ENCODE results near the gene FARP2. TPM values are rescaled to one million over a fixed set of nuclear protein-coding genes. Genes with fewer than 3 reads are reported as not detected.

Gene FARP2
- total RNA-seq, 1 donor from 2014 or later = 65.0 TPM

DNA sequence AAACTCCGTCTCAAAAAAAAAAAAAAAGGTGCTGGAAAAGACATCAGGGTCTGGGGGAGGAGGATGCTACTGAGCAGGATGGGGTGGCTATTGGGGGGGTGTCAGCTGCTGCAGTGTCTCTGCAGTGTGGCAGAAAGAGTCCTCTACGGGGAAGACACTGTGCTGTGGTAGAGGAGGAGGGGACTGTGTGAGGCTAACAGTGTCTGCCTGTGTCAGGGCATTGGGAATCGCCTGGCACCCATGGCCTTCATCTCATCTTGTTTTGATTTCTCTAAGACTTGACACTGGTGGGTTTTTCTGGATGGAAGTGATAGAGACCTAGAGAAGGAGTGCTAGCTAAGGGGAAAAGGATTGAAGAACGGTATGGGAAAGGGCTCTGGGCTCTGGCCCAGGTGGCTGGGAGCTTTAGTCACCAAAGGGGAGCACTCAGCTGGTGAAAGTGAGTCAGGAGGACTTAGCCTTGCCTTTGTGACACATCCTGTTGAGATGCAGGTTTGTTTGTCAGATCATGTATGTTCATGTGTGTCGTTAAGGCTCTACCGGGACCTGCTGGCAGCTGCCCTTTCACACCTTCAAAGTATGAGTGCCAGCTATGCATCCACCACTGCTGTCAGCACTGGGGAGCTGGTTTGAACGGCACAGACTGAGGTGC lies 58.0 kb downstream of the FARP2 start:
- Histone ChIP-seq H3K4me2 (ENCODE audit: low read length) (no peak overlapping the region), H2AFZ (ENCODE audit: low read depth, low read length) (no peak overlapping the region), H3K27me3 (ENCODE audit: insufficient read depth, low read length) (no peaks in the 10 kb centered on the region), H3K79me2 (ENCODE audit: insufficient read depth, low read length) (no peaks in the 10 kb centered on the region), H4K20me1 (ENCODE audit: insufficient read depth, low read length) (peaks cover 16% of the 10 kb centered on the region), H3K9me3 (ENCODE audit: insufficient read depth, low read depth, low read length) (no peaks in the 10 kb centered on the region), H3K9ac (ENCODE audit: low read length) (no peak overlapping the region), H3K27ac (ENCODE audit: low read depth, low read length) (no peak overlapping the region), H3K4me1 (ENCODE audit: insufficient read depth, low read length) (peaks cover 31% of the 10 kb centered on the region), H3K36me3 (ENCODE audit: insufficient read depth, low read length) (peaks cover 10% of the 10 kb centered on the region), H3K4me3 (ENCODE audit: insufficient read depth, low read depth, low read length) (no peak overlapping the region)
- no peaks in the 10 kb centered on the region for H3K27me3 Mint-ChIP-seq (ENCODE audit: low read depth, unreplicated experiment)
- TF ChIP-seq, protein P1, sequence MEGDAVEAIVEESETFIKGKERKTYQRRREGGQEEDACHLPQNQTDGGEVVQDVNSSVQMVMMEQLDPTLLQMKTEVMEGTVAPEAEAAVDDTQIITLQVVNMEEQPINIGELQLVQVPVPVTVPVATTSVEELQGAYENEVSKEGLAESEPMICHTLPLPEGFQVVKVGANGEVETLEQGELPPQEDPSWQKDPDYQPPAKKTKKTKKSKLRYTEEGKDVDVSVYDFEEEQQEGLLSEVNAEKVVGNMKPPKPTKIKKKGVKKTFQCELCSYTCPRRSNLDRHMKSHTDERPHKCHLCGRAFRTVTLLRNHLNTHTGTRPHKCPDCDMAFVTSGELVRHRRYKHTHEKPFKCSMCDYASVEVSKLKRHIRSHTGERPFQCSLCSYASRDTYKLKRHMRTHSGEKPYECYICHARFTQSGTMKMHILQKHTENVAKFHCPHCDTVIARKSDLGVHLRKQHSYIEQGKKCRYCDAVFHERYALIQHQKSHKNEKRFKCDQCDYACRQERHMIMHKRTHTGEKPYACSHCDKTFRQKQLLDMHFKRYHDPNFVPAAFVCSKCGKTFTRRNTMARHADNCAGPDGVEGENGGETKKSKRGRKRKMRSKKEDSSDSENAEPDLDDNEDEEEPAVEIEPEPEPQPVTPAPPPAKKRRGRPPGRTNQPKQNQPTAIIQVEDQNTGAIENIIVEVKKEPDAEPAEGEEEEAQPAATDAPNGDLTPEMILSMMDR (IDR thresholded peaks at IDR 0.05; ENCODE audit: insufficient read depth, low read depth, low read length) = no peak
- no peak for TF ChIP-seq EZH2 (IDR thresholded peaks at IDR 0.05; ENCODE audit: insufficient read depth, low read length)
- H3K27ac Mint-ChIP-seq (ENCODE audit: unreplicated experiment) = no peak overlapping the region
- H3K4me1 Mint-ChIP-seq (ENCODE audit: low read depth, unreplicated experiment) = peaks cover 5% of the 10 kb centered on the region
- H3K9me3 Mint-ChIP-seq (ENCODE audit: unreplicated experiment) = no peaks in the 10 kb centered on the region
- FAIRE-seq (no peak), DNase-seq (ENCODE audit: low read depth) (peak; percentile 41)
- H3K36me3 Mint-ChIP-seq (ENCODE audit: low read depth, unreplicated experiment) = peaks cover 31% of the 10 kb centered on the region
- H3K4me3 Mint-ChIP-seq (ENCODE audit: unreplicated experiment) = peak overlapping the region; percentile 31

- Histone ChIP-seq H3K4me1 (ENCODE audit: insufficient read depth, low read length) (peaks cover 30% of the 10 kb centered on the region), H3K27ac (ENCODE audit: low read depth, low read length) (no peak overlapping the region), H3K9ac (ENCODE audit: low read length) (no peak overlapping the region), H3K36me3 (ENCODE audit: insufficient read depth, low read length) (peaks cover 10% of the 10 kb centered on the region), H4K20me1 (ENCODE audit: insufficient read depth, low read length) (peaks cover 16% of the 10 kb centered on the region), H2AFZ (ENCODE audit: low read depth, low read length) (no peak overlapping the region), H3K4me3 (ENCODE audit: insufficient read depth, low read depth, low read length) (no peak overlapping the region), H3K27me3 (ENCODE audit: insufficient read depth, low read length) (no peaks in the 10 kb centered on the region), H3K79me2 (ENCODE audit: insufficient read depth, low read length) (no peaks in the 10 kb centered on the region), H3K4me2 (ENCODE audit: low read length) (no peak overlapping the region), H3K9me3 (ENCODE audit: insufficient read depth, low read depth, low read length) (no peaks in the 10 kb centered on the region)
- TF ChIP-seq EZH2 (IDR thresholded peaks at IDR 0.05; ENCODE audit: insufficient read depth, low read length) = no peak
- TF ChIP-seq, protein P1 (IDR thresholded peaks at IDR 0.05; ENCODE audit: insufficient read depth, low read depth, low read length) = no peak
- H3K27ac Mint-ChIP-seq (ENCODE audit: unreplicated experiment) = no peak overlapping the region
- H3K36me3 Mint-ChIP-seq (ENCODE audit: low read depth, unreplicated experiment) = peaks cover 27% of the 10 kb centered on the region
- H3K4me3 Mint-ChIP-seq (ENCODE audit: unreplicated experiment) = no peak overlapping the region
- FAIRE-seq (no peak), DNase-seq (ENCODE audit: low read depth) (no peak)
- no peaks in the 10 kb centered on the region for H3K27me3 Mint-ChIP-seq (ENCODE audit: low read depth, unreplicated experiment)
- H3K4me1 Mint-ChIP-seq (ENCODE audit: low read depth, unreplicated experiment) = peaks cover 5% of the 10 kb centered on the region
- no peaks in the 10 kb centered on the region for H3K9me3 Mint-ChIP-seq (ENCODE audit: unreplicated experiment)
Measured at GRCh38 chr2:241415196-241415595, 59.1 kb downstream of the FARP2 start.

- H3K27me3 Mint-ChIP-seq (ENCODE audit: low read depth, unreplicated experiment) = no peaks in the 10 kb centered on the region
- FAIRE-seq (no peak), DNase-seq (ENCODE audit: low read depth) (no peak)
- H3K4me3 Mint-ChIP-seq (ENCODE audit: unreplicated experiment) = no peak overlapping the region
- no peak overlapping the region for H3K9ac ChIP-seq (ENCODE audit: low read length)
- H4K20me1 ChIP-seq (ENCODE audit: insufficient read depth, low read length) = peaks cover 16% of the 10 kb centered on the region
- H3K9me3 Mint-ChIP-seq (ENCODE audit: unreplicated experiment) = peaks cover 2% of the 10 kb centered on the region
- H3K27me3 ChIP-seq (ENCODE audit: insufficient read depth, low read length) = no peaks in the 10 kb centered on the region
- H3K9me3 ChIP-seq (ENCODE audit: insufficient read depth, low read depth, low read length) = no peaks in the 10 kb centered on the region
- H3K4me3 ChIP-seq (ENCODE audit: insufficient read depth, low read depth, low read length) = no peak overlapping the region
- TF ChIP-seq, protein P1 (IDR thresholded peaks at IDR 0.05; ENCODE audit: insufficient read depth, low read depth, low read length) = no peak
- TF ChIP-seq EZH2 (IDR thresholded peaks at IDR 0.05; ENCODE audit: insufficient read depth, low read length) = no peak
- H3K4me1 ChIP-seq (ENCODE audit: insufficient read depth, low read length) = peaks cover 6% of the 10 kb centered on the region
- H3K36me3 ChIP-seq (ENCODE audit: insufficient read depth, low read length) = peaks cover 7% of the 10 kb centered on the region
- peaks cover 2% of the 10 kb centered on the region for H3K4me1 Mint-ChIP-seq (ENCODE audit: low read depth, unreplicated experiment)
- peaks cover 35% of the 10 kb centered on the region for H3K36me3 Mint-ChIP-seq (ENCODE audit: low read depth, unreplicated experiment)
- H3K27ac ChIP-seq (ENCODE audit: low read depth, low read length) = no peak overlapping the region
- H3K4me2 ChIP-seq (ENCODE audit: low read length) = no peak overlapping the region
- H3K27ac Mint-ChIP-seq (ENCODE audit: unreplicated experiment) = no peak overlapping the region
- H3K79me2 ChIP-seq (ENCODE audit: insufficient read depth, low read length) = no peaks in the 10 kb centered on the region
- no peak overlapping the region for H2AFZ ChIP-seq (ENCODE audit: low read depth, low read length)
Measured at GRCh38 chr2:241417626-241418025, 61.5 kb downstream of the FARP2 start.

All from astrocyte (in vitro differentiated cells and primary cell).